ENCODE results near the gene BLOC1S4. TPM values are rescaled to one million over a fixed set of nuclear protein-coding genes. Genes with fewer than 3 reads are reported as not detected.
A peak's percentile ranks its signal among the peaks of the same experiment; 100 is the strongest.

The BLOC1S4 gene
- total RNA-seq, 2 donors from 2014 or later: 16.5 to 17.1 TPM

DNA sequence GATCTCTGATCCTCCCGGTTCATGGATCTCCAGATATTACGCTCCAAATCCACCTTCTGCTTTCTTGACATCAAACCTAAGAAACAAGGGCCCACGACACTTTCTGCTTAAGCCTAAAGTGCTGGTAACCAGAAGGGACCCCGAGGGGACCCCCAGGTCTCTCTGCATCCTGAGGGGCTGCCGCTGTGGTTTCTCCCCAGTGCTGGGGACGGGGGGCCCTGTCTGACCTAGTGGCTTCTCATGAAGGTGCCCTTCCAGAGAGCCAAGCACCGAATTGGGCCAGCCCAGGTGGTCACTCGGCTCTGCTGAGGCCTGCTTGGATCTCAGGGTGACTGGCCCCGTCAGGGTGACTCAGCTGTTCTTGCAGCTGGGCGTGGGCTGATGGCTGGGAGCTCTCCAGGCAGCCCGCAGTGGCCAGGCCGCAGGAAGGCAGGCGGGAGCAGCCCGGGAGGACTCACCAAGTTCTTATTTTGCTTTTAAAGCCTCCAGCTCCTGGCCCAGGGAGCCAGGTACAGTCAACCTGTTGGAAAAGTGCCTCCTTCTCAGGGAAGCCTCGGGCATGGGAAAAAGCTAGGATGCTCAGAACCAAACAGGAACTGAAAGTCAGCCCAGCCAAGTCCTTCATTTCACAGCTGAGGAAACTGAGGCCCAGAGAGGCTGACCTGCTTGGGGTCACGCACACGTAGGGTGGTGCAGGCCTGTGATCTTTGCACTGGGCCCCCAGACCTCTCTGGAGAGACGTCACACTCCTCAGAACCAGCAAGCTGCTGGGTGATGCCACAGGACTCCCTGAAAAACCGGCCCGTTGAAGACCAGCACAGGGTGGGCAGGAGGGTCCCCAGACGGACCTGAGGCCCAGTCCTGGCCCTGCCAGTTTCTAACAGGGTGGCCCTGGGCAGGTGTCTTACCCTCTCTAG lies 16.7 kb downstream of the BLOC1S4 start:
- Histone ChIP-seq H3K36me3 (replicated peaks in 1 of 2; ENCODE audit: insufficient read depth in 1 of 2, low read depth in 2 of 2) (no peaks in the 10 kb centered on the region), H3K4me1 (no peaks in the 10 kb centered on the region), H3K27me3 (no peaks in the 10 kb centered on the region), H3K4me3 (no peak overlapping the region), H3K9me3 (no peaks in the 10 kb centered on the region), H3K27ac (no peak overlapping the region)
- WGBS, 2 donors: 77 to 80% methylated on average over 7 to 21 of the region's 21 CpGs
- ATAC-seq: peak; percentile 65
- TF ChIP-seq POLR2A (IDR thresholded peaks at IDR 0.05): no peak
- TF ChIP-seq CTCF (IDR thresholded peaks at IDR 0.05): no peak
- DNase-seq: peak in 3 of 4 donors; percentile 37 to 55 (median 44)
- intact Hi-C loops (cut with DNase I): no loop called here

- Histone ChIP-seq H3K36me3 (replicated peaks in 1 of 2; ENCODE audit: insufficient read depth in 1 of 2, low read depth in 2 of 2) (no peaks in the 10 kb centered on the region), H3K4me3 (no peak overlapping the region), H3K9me3 (no peaks in the 10 kb centered on the region), H3K27ac (no peak overlapping the region), H3K27me3 (no peaks in the 10 kb centered on the region), H3K4me1 (no peaks in the 10 kb centered on the region)
- intact Hi-C loops (cut with DNase I): no loop called here
- ATAC-seq: no peak
- DNase-seq: no peak
- no peak for TF ChIP-seq CTCF (IDR thresholded peaks at IDR 0.05)
- no peak for TF ChIP-seq POLR2A (IDR thresholded peaks at IDR 0.05)
- 69 to 77% methylated on average over 14 to 27 of the region's 27 CpGs for WGBS, 2 donors
Measured at GRCh38 chr4:6733358-6734164, 17.6 kb downstream of the BLOC1S4 start.

DNA sequence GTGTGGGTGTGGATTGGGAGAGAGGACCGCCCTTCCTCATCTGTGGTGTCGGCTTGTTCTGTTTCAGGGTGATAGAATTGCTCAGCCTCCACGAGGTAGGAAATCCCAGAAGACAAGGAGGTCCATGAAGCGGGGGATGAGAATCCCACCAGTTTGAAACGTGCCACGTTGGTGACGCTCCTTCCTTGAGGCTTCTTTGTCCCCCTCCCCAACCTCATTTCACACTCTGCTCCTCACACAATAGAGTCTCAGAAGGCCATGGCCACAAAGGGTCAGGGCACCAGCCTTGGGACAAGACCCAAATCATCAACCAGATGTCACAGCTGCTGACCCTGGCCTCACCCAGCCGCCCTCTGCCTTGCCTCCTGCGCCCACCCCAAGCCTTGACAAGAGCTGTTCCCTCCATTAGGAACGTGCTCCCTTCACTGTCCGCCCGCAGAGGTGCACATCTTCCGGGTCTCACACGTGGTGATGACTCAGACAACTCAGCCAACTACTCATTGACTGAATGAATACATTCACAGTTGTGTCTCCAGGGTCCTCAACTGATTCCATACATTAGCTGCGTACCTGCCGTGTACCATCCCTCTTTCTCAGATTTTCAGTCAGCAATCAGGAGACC lies 18.3 kb downstream of the BLOC1S4 start:
- Histone ChIP-seq H3K4me3 (no peak overlapping the region), H3K27me3 (no peaks in the 10 kb centered on the region), H3K27ac (no peak overlapping the region), H3K4me1 (no peaks in the 10 kb centered on the region), H3K9me3 (no peaks in the 10 kb centered on the region), H3K36me3 (replicated peaks in 1 of 2; ENCODE audit: insufficient read depth in 1 of 2, low read depth in 2 of 2) (no peaks in the 10 kb centered on the region)
- TF ChIP-seq CTCF (IDR thresholded peaks at IDR 0.05) (no peak), POLR2A (IDR thresholded peaks at IDR 0.05) (no peak)
- ATAC-seq: no peak
- 76 to 80% methylated on average over 16 of the region's 16 CpGs for WGBS, 2 donors
- DNase-seq: no peak
- intact Hi-C loops (cut with DNase I): no loop called here

- TF ChIP-seq CTCF (IDR thresholded peaks at IDR 0.05) (no peak), POLR2A (IDR thresholded peaks at IDR 0.05) (no peak)
- WGBS, 2 donors: 84 to 93% methylated on average over 4 of the region's 4 CpGs
- Histone ChIP-seq H3K27ac (no peak overlapping the region), H3K36me3 (replicated peaks in 1 of 2; ENCODE audit: insufficient read depth in 1 of 2, low read depth in 2 of 2) (no peaks in the 10 kb centered on the region), H3K4me1 (no peaks in the 10 kb centered on the region), H3K4me3 (no peak overlapping the region), H3K9me3 (no peaks in the 10 kb centered on the region), H3K27me3 (no peaks in the 10 kb centered on the region)
- ATAC-seq: no peak
- intact Hi-C loops (cut with DNase I): no loop called here
- no peak for DNase-seq
Measured at GRCh38 chr4:6739920-6740319, 23.9 kb downstream of the BLOC1S4 start.

Data from body of pancreas (tissue), 4 donors.